Loucy (cell line): ENCODE results near the gene ATXN2.
"Not testable (repeated sequence)": the region's sequence is repeated elsewhere in the genome, so short reads cannot be mapped to it uniquely, and the experiment has no call there.

Experiments
- H2AFZ ChIP-seq: fragments of 200-600 bp; sonication (generic); 2 replicates; pipeline ENCODE4 v1.6.0; 2016; ENCODE audit warnings: antibody characterized with exemption, mild to moderate bottlenecking, low read length, moderate library complexity
- H3F3A ChIP-seq: fragments of 200-600 bp; 2 replicates; pipeline ENCODE4 v1.6.0; 2016; ENCODE audit warnings: antibody characterized with exemption, low read depth, mild to moderate bottlenecking
- H3K27me3 ChIP-seq: fragments of 200-600 bp; sonication (generic); 2 replicates; pipeline ENCODE4 v1.6.1; 2014; ENCODE audit warnings: low read length, mild to moderate bottlenecking; ENCODE audit not compliant: insufficient read depth, poor library complexity, severe bottlenecking
- H3K36me3 ChIP-seq: fragments of 200-600 bp; sonication (generic); 2 replicates; pipeline ENCODE4 v1.6.1; 2016; ENCODE audit warnings: low read length; ENCODE audit not compliant: insufficient read depth
- H3K4me1 ChIP-seq: fragments of 200-600 bp; sonication (generic); 2 replicates; pipeline ENCODE4 v1.5.1; 2014; ENCODE audit warnings: low read length, mild to moderate bottlenecking; ENCODE audit not compliant: insufficient read depth, poor library complexity, severe bottlenecking
- H3K4me2 ChIP-seq: fragments of 200-600 bp; sonication (generic); 2 replicates; pipeline ENCODE4 v1.6.0; 2014; ENCODE audit warnings: antibody characterized with exemption, low read length, low read depth, mild to moderate bottlenecking; ENCODE audit not compliant: poor library complexity, severe bottlenecking
- H3K4me3 ChIP-seq: fragments of 200-600 bp; sonication (generic); 2 replicates; pipeline ENCODE4 v1.5.1; 2014; ENCODE audit warnings: low read length, mild to moderate bottlenecking, mixed read lengths; ENCODE audit not compliant: poor library complexity, severe bottlenecking
- H3K79me2 ChIP-seq: fragments of 200-600 bp; sonication (generic); 2 replicates; pipeline ENCODE4 v1.6.1; 2014; ENCODE audit warnings: low read length; ENCODE audit not compliant: insufficient read depth
- H3K9ac ChIP-seq: fragments of 200-600 bp; sonication (generic); 2 replicates; pipeline ENCODE4 v1.6.0; 2014; ENCODE audit warnings: mild to moderate bottlenecking, low read depth, low read length, moderate library complexity; ENCODE audit not compliant: poor library complexity, severe bottlenecking
- H3K9me2 ChIP-seq: fragments of 200-600 bp; sonication (generic); replicated peaks from 2 replicates; pipeline ENCODE4 v1.6.1; 2016; ENCODE audit warnings: low read depth, low read length, mixed read lengths
- H3K9me3 ChIP-seq: fragments of 200-600 bp; sonication (generic); 2 replicates; pipeline ENCODE4 v1.6.1; 2014; ENCODE audit warnings: mild to moderate bottlenecking, antibody characterized with exemption, low read length, low read depth; ENCODE audit not compliant: insufficient read depth
- H4K20me1 ChIP-seq: fragments of 200-600 bp; sonication (generic); 2 replicates; pipeline ENCODE4 v1.6.0; 2014; ENCODE audit warnings: antibody characterized with exemption, low read length, mild to moderate bottlenecking; ENCODE audit not compliant: insufficient read depth, poor library complexity, severe bottlenecking
- CTCF ChIP-seq: fragments of 200-600 bp; sonication (generic); conservative IDR thresholded peaks from 2 replicates; pipeline ENCODE4 v1.5.1; 2014; ENCODE audit warnings: mild to moderate bottlenecking, antibody characterized with exemption, low read length
- EZH2phosphoT487 ChIP-seq: fragments of 200-600 bp; IDR thresholded peaks from 2 replicates; pipeline ENCODE4 v1.6.1; 2018; ENCODE audit warnings: antibody characterized with exemption, mild to moderate bottlenecking, moderate library complexity, borderline replicate concordance

ATXN2 gene

GRCh38 chr12:111586986-111587385, 12.1 kb downstream of the ATXN2 start:
- Histone ChIP-seq H4K20me1 (peaks cover 58% of the 10 kb centered on the region), H3K9ac (no peak overlapping the region), H3K9me2 (no peaks in the 10 kb centered on the region), H3K4me3 (no peak overlapping the region), H2AFZ (no peak overlapping the region), H3F3A (no peaks in the 10 kb centered on the region), H3K4me2 (no peak overlapping the region), H3K4me1 (peaks cover 3% of the 10 kb centered on the region), H3K79me2 (peaks cover 95% of the 10 kb centered on the region), H3K9me3 (no peaks in the 10 kb centered on the region), H3K36me3 (no peaks in the 10 kb centered on the region), H3K27me3 (no peaks in the 10 kb centered on the region)
- no peak for TF ChIP-seq CTCF
- TF ChIP-seq EZH2phosphoT487 = no peak

DNA sequence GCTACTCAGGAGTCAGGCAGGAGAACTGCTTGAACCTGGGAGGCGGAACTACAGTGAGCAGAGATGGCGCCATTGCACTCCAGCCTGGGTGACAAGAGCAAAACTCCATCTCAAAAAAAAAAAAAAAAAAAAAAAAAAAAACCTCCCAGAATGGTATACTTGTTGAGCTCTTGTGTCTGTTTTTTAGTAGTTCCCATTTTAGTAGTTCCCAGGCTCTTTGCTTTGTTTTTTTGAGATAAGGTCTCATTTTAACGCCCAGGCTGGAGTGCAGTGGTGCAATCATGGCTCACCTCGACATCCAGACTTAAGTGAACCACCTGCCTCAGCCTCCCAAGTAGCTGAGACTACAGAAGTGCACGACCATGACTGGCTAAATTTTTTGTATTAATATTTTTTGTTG, 13.4 kb downstream of the ATXN2 start:
- Histone ChIP-seq H2AFZ (no peak overlapping the region), H3K36me3 (no peaks in the 10 kb centered on the region), H3K9me2 (no peaks in the 10 kb centered on the region), H3K4me2 (no peak overlapping the region), H3K27me3 (no peaks in the 10 kb centered on the region), H3K9ac (no peak overlapping the region), H3K4me1 (no peaks in the 10 kb centered on the region), H3K79me2 (peaks cover 95% of the 10 kb centered on the region), H3K4me3 (no peak overlapping the region), H3F3A (no peaks in the 10 kb centered on the region), H4K20me1 (peaks cover 60% of the 10 kb centered on the region), H3K9me3 (no peaks in the 10 kb centered on the region)
- TF ChIP-seq CTCF = no peak
- no peak for TF ChIP-seq EZH2phosphoT487

DNA sequence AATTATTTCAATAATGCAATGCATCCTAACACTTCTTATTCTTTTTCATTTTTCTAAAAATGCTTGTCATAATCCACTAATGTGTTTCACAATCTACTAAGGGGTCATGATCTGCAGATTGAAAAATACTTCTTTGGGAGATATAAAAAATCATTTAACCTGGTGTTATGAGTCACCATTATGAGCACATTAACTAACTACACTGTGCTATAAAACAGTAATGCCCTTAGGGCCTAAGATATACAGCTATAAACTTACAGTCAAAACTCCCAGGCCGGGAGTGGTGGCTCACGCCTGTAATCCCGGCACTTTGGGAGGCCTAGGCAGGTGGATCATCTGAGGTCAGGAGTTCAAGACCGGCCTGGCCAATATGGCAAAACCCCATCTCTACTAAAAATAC, 14.2 kb downstream of the ATXN2 start:
- no peak for TF ChIP-seq CTCF
- TF ChIP-seq EZH2phosphoT487 = no peak
- H2AFZ ChIP-seq = no peak overlapping the region
- H3K9me3 ChIP-seq = no peaks in the 10 kb centered on the region
- no peaks in the 10 kb centered on the region for H3F3A ChIP-seq
- no peak overlapping the region for H3K4me2 ChIP-seq
- H3K27me3 ChIP-seq = no peaks in the 10 kb centered on the region
- peaks cover 4% of the 10 kb centered on the region; the same call in 1 of the 2 replicates for H3K36me3 ChIP-seq
- H3K4me3 ChIP-seq = no peak overlapping the region
- peaks cover 94% of the 10 kb centered on the region for H3K79me2 ChIP-seq
- no peaks in the 10 kb centered on the region for H3K9me2 ChIP-seq
- no peaks in the 10 kb centered on the region for H3K4me1 ChIP-seq
- H3K9ac ChIP-seq = no peak overlapping the region
- peaks cover 53% of the 10 kb centered on the region for H4K20me1 ChIP-seq

DNA sequence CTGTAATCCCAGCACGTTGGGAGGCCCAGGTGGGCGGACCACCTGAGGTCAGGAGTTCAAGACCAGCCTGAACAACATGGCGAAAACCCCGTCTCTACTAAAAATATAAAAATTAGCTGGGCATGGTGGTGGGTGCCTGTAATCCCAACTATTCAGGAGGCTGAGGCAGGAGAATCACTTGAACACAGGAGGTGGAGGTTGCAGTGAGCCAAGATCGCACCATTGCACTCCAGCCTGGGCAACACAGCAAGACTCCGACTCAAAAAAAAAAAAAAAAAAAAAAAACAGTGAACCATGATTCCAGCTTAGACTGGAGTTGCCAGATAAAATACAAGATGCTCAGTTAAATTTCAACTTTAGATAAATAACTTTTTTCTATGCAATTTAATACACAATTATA, 15.6 kb downstream of the ATXN2 start:
- not testable (repeated sequence) for H3K36me3 ChIP-seq, H3K27me3 ChIP-seq, H3K4me1 ChIP-seq, H3K9ac ChIP-seq, H2AFZ ChIP-seq, H3K4me2 ChIP-seq, H3K4me3 ChIP-seq, H3K9me3 ChIP-seq, H3F3A ChIP-seq, H3K9me2 ChIP-seq
- Histone ChIP-seq H4K20me1 (peaks cover 47% of the 10 kb centered on the region), H3K79me2 (peaks cover 95% of the 10 kb centered on the region)
